Measurements from ENCODE around the gene FCN1.

Gene FCN1

GRCh38 chr9:134887219-134887618, 30.5 kb downstream of the FCN1 start:
- Histone ChIP-seq H3K4me1 (ENCODE audit: insufficient read depth, low read length, poor library complexity, severe bottlenecking) (no peaks in the 10 kb centered on the region), H3K9me3 (ENCODE audit: insufficient read depth, low read depth, low read length) (no peaks in the 10 kb centered on the region; the same call in 1 of the 2 replicates), H3K4me3 (ENCODE audit: low read length, poor library complexity, severe bottlenecking) (no peak overlapping the region), H3K9me2 (replicated peaks; ENCODE audit: low read depth, low read length) (no peaks in the 10 kb centered on the region), H3K79me2 (ENCODE audit: insufficient read depth, low read length) (no peaks in the 10 kb centered on the region), H3K27me3 (ENCODE audit: insufficient read depth, low read length, poor library complexity, severe bottlenecking) (no peaks in the 10 kb centered on the region), H2AFZ (ENCODE audit: low read length) (no peak overlapping the region), H3K36me3 (ENCODE audit: insufficient read depth, low read length) (no peaks in the 10 kb centered on the region), H3K9ac (ENCODE audit: low read depth, low read length, poor library complexity, severe bottlenecking) (no peak overlapping the region), H3F3A (ENCODE audit: low read depth) (no peaks in the 10 kb centered on the region), H4K20me1 (ENCODE audit: insufficient read depth, low read length, poor library complexity, severe bottlenecking) (no peaks in the 10 kb centered on the region), H3K4me2 (ENCODE audit: low read depth, low read length, poor library complexity, severe bottlenecking) (no peak overlapping the region)
- TF ChIP-seq CTCF (conservative IDR thresholded peaks at IDR 0.05; ENCODE audit: low read length) (no peak), EZH2phosphoT487 (IDR thresholded peaks at IDR 0.05; ENCODE audit: borderline replicate concordance) (no peak)

GRCh38 chr9:134886413-134886913, 31.2 kb downstream of the FCN1 start:
- Histone ChIP-seq H4K20me1 (ENCODE audit: insufficient read depth, low read length, poor library complexity, severe bottlenecking) (no peaks in the 10 kb centered on the region), H3K27me3 (ENCODE audit: insufficient read depth, low read length, poor library complexity, severe bottlenecking) (no peaks in the 10 kb centered on the region), H3K9ac (ENCODE audit: low read depth, low read length, poor library complexity, severe bottlenecking) (no peak overlapping the region), H3K4me3 (ENCODE audit: low read length, poor library complexity, severe bottlenecking) (no peak overlapping the region), H3K4me1 (ENCODE audit: insufficient read depth, low read length, poor library complexity, severe bottlenecking) (no peaks in the 10 kb centered on the region), H3K36me3 (ENCODE audit: insufficient read depth, low read length) (no peaks in the 10 kb centered on the region), H3K79me2 (ENCODE audit: insufficient read depth, low read length) (no peaks in the 10 kb centered on the region), H2AFZ (ENCODE audit: low read length) (no peak overlapping the region), H3F3A (ENCODE audit: low read depth) (no peaks in the 10 kb centered on the region), H3K9me2 (replicated peaks; ENCODE audit: low read depth, low read length) (no peaks in the 10 kb centered on the region), H3K9me3 (ENCODE audit: insufficient read depth, low read depth, low read length) (no peaks in the 10 kb centered on the region; the same call in 1 of the 2 replicates), H3K4me2 (ENCODE audit: low read depth, low read length, poor library complexity, severe bottlenecking) (no peak overlapping the region)
- no peak for TF ChIP-seq CTCF (conservative IDR thresholded peaks at IDR 0.05; ENCODE audit: low read length)
- no peak for TF ChIP-seq EZH2phosphoT487 (IDR thresholded peaks at IDR 0.05; ENCODE audit: borderline replicate concordance)

DNA sequence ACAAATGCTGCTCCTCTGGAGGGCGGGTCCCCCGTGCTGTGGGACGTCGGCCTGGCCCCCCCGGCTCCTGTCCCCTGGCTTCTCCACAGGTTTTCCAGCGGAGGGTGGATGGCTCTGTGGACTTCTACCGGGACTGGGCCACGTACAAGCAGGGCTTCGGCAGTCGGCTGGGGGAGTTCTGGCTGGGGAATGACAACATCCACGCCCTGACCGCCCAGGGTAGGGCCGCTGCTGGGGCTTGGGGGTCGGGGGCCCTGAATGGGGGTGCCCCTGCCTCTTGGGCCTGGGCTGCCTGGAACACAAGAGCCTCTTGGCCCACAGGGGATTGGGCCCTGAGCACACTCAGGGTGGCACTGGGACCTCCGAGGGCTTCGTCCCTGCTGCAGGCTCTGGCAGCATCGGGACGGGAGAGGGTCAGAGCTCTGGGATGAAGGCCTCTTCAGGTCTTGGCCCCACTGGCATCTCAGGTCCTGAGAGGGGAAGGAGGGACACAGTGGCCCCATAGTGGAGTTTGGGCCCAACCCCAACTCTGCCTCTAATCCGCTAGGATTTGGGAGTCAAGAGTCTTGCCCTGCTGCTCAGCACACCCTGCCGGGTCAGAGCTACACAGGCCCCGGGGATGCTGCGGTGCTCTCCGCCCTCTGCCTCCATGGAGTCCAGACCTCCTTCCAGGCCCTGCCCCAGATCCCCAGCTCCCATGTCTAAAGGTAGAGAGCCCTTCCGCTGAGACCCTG, 31.9 kb downstream of the FCN1 start:
- no peaks in the 10 kb centered on the region for H3K4me1 ChIP-seq (ENCODE audit: insufficient read depth, low read length, poor library complexity, severe bottlenecking)
- no peaks in the 10 kb centered on the region for H4K20me1 ChIP-seq (ENCODE audit: insufficient read depth, low read length, poor library complexity, severe bottlenecking)
- TF ChIP-seq EZH2phosphoT487 (IDR thresholded peaks at IDR 0.05; ENCODE audit: borderline replicate concordance) (no peak), CTCF (conservative IDR thresholded peaks at IDR 0.05; ENCODE audit: low read length) (no peak)
- no peaks in the 10 kb centered on the region for H3K9me2 ChIP-seq (replicated peaks; ENCODE audit: low read depth, low read length)
- H3K4me3 ChIP-seq (ENCODE audit: low read length, poor library complexity, severe bottlenecking) = no peak overlapping the region
- H3K9me3 ChIP-seq (ENCODE audit: insufficient read depth, low read depth, low read length) = no peaks in the 10 kb centered on the region; the same call in 1 of the 2 replicates
- no peaks in the 10 kb centered on the region for H3K79me2 ChIP-seq (ENCODE audit: insufficient read depth, low read length)
- no peak overlapping the region for H2AFZ ChIP-seq (ENCODE audit: low read length)
- no peaks in the 10 kb centered on the region for H3K27me3 ChIP-seq (ENCODE audit: insufficient read depth, low read length, poor library complexity, severe bottlenecking)
- H3K9ac ChIP-seq (ENCODE audit: low read depth, low read length, poor library complexity, severe bottlenecking) = no peak overlapping the region
- no peaks in the 10 kb centered on the region for H3K36me3 ChIP-seq (ENCODE audit: insufficient read depth, low read length)
- H3F3A ChIP-seq (ENCODE audit: low read depth) = no peaks in the 10 kb centered on the region
- no peak overlapping the region for H3K4me2 ChIP-seq (ENCODE audit: low read depth, low read length, poor library complexity, severe bottlenecking)

Measured in Loucy (cell line).